ENCODE data around the gene LIX1. TPM values are rescaled to one million over a fixed set of nuclear protein-coding genes. Genes with fewer than 3 reads are reported as not detected.
A peak's percentile ranks its signal among the peaks of the same experiment; 100 is the strongest.
"Not testable (repeated sequence)": the region's sequence is repeated elsewhere in the genome, so short reads cannot be mapped to it uniquely, and the experiment has no call there.

The LIX1 gene
- polyA plus RNA-seq (2013, experiment 1 of 2; ENCODE audit: insufficient read length), result not detected
- polyA plus RNA-seq (2013, experiment 2 of 2; ENCODE audit: insufficient read length), result 0.02 TPM

GRCh38 chr5:97142521-97143254 is at the start of gene LIX1:
Gene LIX1, minus strand, starts transcription at chr5:97142611. Its CDS starts 35 bp downstream, at chr5:97142576.
- peak; percentile 47 for DNase-seq

- no peak for DNase-seq
These were observed 49.5 kb upstream of the LIX1 start for GRCh38 chr5:97191893-97192292.

- DNase-seq, result not testable (repeated sequence)
These were observed 47.1 kb upstream of the LIX1 start for GRCh38 chr5:97189523-97189922.

GRCh38 chr5:97183930-97184213 is 41.5 kb upstream of the LIX1 start:
- no peak for DNase-seq

GRCh38 chr5:97183100-97183929 is 40.9 kb upstream of the LIX1 start, which contains the start of gene RIOK2:
Gene RIOK2, minus strand, starts transcription at chr5:97183247. Its CDS starts 56 bp downstream, at chr5:97183191.
- DNase-seq, result peak; percentile 97

GRCh38 chr5:97182571-97183099 is 40.2 kb upstream of the LIX1 start:
- no peak for DNase-seq

- no peak for DNase-seq
These were observed 39.6 kb upstream of the LIX1 start for GRCh38 chr5:97181856-97182545.

- DNase-seq, result not testable (repeated sequence)
These were observed 37.0 kb upstream of the LIX1 start for GRCh38 chr5:97179457-97179856.

- no peak for DNase-seq
These were observed 29.8 kb upstream of the LIX1 start for GRCh38 chr5:97172227-97172626.

GRCh38 chr5:97171703-97172102 is 29.3 kb upstream of the LIX1 start:
- no peak for DNase-seq

GRCh38 chr5:97167435-97167834 is 25.0 kb upstream of the LIX1 start:
- no peak for DNase-seq

GRCh38 chr5:97165726-97166125 is 23.3 kb upstream of the LIX1 start:
- no peak for DNase-seq

GRCh38 chr5:97164846-97165245 is 22.4 kb upstream of the LIX1 start:
- no peak for DNase-seq

- no peak for DNase-seq
These were observed 21.4 kb upstream of the LIX1 start for GRCh38 chr5:97163790-97164285.

- DNase-seq, result no peak
These were observed 21.0 kb upstream of the LIX1 start for GRCh38 chr5:97163360-97163764.

- peak; percentile 66 for DNase-seq
These were observed 19.6 kb upstream of the LIX1 start for GRCh38 chr5:97162045-97162444.

- no peak for DNase-seq
These were observed 15.3 kb upstream of the LIX1 start for GRCh38 chr5:97157689-97158088.

GRCh38 chr5:97151370-97151769 is 9.0 kb upstream of the LIX1 start:
- no peak for DNase-seq

- DNase-seq, result no peak
These were observed 8.0 kb upstream of the LIX1 start for GRCh38 chr5:97150401-97150800.

- DNase-seq, result no peak
These were observed 7.3 kb upstream of the LIX1 start for GRCh38 chr5:97149709-97150108.

- DNase-seq, result no peak
These were observed 5.9 kb upstream of the LIX1 start for GRCh38 chr5:97148288-97148687.

GRCh38 chr5:97143704-97144103 is 1.3 kb upstream of the LIX1 start:
- no peak for DNase-seq

- DNase-seq, result no peak
These were observed 872 bp downstream of the LIX1 start for GRCh38 chr5:97141539-97141938.
